HS-5 (cell line): ENCODE results near the gene CASKIN1.

Source experiments
- DNase-seq: peaks from one replicate; pipeline ENCODE4 v3.0.0-alpha.2; 2012; ENCODE audit warnings: low read depth

The CASKIN1 gene

DNA sequence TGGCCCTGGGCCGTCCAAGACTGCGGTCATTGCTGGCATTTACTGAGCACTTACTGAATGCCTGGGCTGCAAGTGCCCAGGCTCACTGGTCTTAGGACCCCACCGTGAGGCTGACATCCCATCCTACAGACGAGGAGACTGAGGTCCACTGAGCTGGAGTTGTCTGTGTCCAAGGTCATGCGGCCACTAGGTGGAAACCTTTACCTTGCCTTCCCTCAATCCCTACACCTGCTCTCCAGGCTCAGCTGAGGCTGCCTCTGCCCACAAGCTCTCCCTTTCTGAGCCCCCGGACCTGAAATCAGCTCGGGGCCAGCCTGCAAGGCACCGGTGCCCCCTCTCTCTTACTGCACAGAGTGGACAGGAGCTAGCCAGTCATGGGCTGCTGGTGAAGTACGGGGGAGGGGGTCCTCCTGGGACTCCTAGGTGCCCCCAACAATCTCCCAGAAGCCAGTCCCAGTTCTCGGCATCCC, 1.5 kb downstream of the CASKIN1 start:
- DNase-seq = no peak

DNA sequence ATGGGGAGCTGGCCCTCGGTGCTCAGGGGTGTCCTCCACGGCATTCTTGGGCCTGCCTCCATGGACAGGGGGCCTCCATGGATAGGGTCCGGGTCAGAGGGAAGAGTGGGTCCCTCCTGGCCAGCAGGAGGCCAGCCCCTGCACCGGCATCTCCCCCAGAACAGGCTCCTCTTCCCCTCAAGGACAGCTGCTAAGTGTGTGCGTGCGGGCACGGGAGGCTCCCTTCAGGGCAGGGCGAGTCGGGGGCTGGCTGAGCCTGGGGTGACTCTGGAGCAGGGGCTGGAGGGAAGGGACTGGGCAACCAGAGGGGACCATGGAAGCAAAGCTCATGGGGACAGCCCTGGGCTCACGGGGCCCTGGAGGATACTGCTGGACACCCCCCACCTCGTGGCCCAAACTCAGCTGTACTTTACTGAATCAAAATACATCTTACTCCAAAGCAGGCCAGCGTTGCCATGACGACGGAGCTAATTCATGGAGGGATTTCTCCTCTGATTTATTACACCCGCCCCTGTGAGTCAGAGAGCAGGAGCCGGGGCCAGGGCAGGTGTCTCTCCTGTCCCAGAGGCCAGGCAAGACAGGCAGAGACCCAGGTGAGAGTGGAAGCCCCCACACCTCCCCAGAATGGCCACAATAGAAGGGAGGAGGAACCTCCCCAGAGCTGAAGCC, 2.1 kb downstream of the CASKIN1 start:
- DNase-seq = no peak

GRCh38 chr16:2191446-2191706, 5.0 kb downstream of the CASKIN1 start:
- no peak for DNase-seq

GRCh38 chr16:2190659-2191445, 5.6 kb downstream of the CASKIN1 start:
- DNase-seq = no peak

DNA sequence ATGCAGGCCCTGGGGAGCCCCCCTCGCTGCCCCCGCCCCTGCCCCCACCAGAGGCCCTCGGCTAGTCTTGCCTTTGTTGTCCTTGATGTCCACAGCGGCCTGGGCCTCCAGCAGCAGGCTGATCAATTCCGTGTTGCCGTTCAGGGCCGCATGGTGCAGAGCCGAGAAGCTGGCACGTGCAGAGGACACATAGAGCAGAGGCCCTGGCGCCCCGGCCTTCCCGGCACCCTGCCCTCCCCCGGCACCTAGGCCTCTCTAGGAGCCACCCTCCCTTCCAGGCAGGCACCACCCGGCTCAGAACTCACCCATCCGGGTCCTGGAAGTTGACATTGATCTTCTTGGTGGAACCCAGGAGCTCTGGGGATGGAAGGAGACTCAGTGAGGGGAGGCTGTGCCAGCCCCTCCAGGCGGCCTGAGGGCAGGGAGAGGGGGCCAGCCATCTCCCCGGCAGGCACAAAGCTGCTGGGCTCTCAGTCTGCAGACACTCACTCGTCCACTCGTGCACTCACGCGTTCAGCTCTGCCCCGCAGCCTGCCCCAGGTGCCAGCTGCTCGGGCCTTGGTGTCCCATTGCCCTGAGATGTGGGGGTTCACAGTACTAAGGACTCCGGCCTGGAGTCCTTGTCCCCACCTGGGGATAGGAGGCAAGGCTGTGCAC, 6.3 kb downstream of the CASKIN1 start:
- no peak for DNase-seq

DNA sequence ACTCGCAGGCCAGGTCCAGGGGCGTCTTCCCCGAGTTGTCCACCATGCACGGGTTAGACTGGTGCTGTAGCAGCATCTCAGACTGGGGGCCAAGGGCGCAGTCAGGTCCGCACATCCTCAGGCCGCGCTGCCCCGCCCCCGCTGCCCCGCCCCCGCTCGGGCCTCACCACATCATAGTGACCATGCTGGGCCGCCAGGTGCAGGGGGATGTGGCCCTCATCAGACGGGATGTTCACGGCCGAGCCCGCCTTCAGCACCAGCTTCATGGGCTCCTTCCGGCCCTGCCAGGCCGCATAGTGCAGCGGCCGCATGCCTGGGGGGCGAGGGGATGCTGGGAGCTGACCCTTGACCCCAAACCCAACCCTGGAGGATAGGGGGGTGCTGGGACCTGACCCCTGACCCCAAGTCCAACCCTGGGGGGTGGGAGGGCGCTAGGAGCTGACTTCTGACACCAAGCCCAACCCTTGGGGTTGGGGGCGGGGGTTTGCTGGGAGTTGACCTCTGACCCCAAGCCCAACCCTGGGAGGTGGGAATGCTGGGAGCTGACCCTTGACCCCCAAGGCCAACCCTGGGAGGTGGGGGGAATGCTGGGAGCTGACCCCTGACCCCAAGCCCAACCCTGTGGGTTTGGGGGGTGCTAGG, 7.0 kb downstream of the CASKIN1 start:
- no peak for DNase-seq

GRCh38 chr16:2188395-2188794, 8.0 kb downstream of the CASKIN1 start:
- no peak for DNase-seq

DNA sequence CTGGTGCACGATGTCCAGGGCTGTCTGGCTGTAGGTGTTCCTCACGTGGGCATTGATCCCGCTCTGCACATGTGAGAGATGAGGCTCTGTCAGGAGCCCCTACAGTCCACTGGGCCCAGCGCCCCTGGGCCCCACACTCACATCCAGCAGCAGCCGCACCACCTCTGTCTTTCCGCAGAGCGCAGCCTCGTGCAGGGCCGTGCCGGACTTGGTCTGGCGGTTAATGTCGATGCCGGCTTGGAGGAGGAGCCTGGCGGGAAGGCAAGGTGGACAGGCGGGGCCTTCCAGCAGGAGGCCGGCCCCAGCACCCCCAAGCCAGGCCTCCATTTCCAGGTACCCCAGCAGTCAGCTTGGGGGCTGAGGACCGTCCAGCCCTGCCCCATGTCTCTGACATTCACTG, 9.2 kb downstream of the CASKIN1 start:
- DNase-seq = no peak

DNA sequence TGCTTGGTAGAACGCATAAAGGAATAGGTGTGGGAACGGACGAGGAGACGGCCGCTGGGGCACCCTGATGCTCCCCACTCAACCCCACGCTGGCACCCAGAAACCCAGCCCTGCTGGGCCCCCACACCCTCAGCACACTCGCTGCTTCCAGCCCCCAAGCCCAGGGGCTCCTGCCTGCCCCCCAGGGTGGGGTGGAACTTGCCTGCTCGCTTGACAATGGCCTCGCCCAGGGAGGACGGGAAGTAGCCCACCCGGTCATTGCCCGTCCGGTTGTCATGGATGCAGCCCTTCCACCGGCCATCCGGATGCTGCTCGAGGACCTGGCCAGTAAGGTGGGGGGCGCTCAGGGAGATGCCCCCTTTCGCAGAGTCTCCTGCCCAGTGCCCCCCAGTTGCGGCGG, 9.9 kb downstream of the CASKIN1 start:
- no peak for DNase-seq

GRCh38 chr16:2186064-2186463, 10.3 kb downstream of the CASKIN1 start:
- no peak for DNase-seq

DNA sequence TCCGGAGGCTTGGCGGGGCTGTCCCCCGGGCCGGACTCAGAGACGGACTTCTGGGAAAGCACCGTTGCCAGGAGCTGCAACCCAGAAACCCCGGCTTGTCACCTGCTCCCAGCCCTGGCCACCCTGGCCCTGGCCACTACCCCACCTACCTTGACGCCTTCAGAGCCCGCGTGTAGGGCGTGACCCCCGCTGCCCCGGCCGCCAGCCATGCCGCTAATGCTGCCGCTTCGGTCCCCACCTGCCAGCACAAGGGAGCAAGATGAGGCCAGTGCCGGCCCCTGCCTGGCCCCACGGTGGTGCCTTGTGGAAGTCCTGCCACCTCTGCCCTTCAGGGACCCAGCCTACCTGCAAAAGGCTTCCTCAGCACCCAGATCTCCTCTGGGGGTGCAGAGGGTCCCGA, 11.4 kb downstream of the CASKIN1 start:
- no peak for DNase-seq

- no peak for DNase-seq
Observed at GRCh38 chr16:2184346-2184745, 12.1 kb downstream of the CASKIN1 start.

DNA sequence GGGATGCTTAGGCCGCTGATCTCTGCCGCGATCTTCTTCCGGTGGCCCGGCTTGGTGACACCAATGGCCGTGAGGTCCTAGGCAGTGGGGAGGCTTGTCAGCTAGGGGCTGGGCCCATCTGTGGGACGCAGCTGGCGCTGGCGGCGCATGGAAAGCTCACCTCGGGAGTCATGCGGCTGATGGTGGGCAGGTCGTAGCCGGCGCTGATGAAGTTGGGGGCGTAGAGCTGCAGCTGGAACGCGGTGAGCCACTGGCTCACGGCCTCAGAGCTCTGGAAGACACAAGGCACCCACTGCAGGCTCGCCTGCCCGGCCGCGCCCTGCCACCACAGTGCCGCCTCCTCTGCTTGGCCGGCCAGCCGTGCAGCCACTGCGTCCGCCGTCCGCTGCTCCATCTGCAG, 12.7 kb downstream of the CASKIN1 start:
- no peak for DNase-seq

GRCh38 chr16:2181952-2182351, 14.5 kb downstream of the CASKIN1 start:
- no peak for DNase-seq

- no peak for DNase-seq
Observed at GRCh38 chr16:2180962-2181923, 15.2 kb downstream of the CASKIN1 start.

- no peak for DNase-seq
Observed at GRCh38 chr16:2180461-2180860, 15.9 kb downstream of the CASKIN1 start.

DNA sequence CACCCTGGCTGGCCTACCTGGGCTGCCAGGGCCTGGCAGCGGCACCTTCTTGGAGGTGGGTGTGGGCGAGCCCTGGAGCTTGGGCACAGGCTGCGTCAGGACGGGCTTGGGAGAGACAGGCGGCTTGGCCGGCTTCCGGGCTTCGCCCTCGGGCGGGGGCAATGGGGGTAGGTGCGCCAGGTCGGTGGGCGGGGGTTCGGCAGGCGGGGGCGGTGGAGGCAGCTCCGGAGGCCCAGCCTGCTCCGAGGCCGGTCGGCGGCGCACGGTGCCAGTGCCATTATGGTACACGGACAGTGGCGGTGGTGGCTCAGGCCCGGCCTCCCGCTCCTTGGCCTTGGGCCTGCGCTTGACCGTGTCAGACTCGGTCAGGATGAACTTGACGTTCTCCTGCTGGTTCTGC, 16.8 kb downstream of the CASKIN1 start:
- no peak for DNase-seq

GRCh38 chr16:2179107-2179501, 17.3 kb downstream of the CASKIN1 start:
- DNase-seq = no peak

GRCh38 chr16:2178321-2179106, 17.9 kb downstream of the CASKIN1 start:
- no peak for DNase-seq

DNA sequence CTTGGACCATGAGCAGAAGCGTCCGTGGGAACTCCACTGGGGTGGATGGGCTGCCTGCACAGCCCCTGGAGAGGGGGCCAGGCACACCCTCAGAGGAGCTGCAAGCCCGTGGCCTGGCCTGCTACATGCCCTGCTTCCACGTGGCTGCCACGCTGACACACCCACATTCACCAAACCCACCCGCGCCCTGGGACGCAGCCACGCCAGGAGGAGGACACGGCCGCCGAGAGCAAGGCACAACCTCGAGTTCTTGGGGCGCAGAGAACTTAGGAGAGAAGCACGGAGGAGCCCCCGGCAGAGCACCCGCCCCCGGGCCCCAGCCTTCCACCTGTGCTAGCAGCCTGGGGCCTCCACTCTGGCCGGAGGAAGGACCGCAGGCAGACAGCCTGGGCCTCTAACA, 18.8 kb downstream of the CASKIN1 start:
- DNase-seq = no peak

GRCh38 chr16:2177101-2177500, 19.3 kb downstream of the CASKIN1 start:
- DNase-seq = no peak
